Measurements from ENCODE around the gene TELO2. TPM values are rescaled to one million over a fixed set of nuclear protein-coding genes. Genes with fewer than 3 reads are reported as not detected.

Gene TELO2
- total RNA-seq, 4 donors from 2014 or later, result 4.9 to 59.1 (median 39.0) TPM

DNA sequence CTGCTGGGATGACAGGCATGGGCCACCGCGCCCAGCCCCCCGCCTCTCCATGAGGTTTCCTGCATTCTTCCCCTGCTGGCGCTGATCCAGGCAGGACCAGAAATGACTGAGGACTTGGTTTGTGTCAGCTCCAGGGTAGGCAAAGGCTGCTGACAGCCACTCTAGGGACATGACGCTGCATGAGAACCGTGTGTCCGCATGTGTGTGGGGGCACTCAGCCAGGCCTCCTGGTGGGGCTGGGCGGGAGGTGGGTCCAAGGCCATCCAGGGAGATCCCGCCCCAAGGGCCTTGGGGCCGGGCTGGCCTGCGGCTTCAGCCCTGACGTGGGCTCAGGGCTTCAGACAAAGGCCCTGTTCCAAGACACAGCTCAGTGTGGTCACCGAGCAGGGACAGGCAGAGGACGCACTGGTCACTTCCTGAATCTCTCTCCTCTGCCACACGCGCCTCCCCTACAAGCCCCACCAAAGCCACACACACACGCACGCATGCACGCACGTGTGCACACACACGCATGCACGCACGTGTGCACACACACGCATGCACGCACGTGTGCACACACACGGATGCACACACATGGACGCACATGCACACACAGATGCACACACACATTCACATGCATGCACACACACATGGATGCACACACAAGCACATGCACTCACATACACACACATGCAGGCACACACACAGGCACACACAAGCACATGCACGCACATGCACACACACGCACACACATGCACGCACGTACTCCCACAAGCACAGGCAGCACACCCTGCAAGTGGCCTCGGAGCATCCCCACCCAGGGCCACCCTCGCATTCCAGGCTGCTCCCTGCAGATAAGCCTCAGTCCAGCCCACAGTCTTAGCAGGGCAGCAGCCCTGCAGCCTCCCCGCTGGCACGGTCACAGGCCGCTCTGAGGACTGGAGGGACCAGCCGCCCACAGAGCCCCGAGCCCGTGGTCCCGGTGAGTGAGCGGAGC is 35.0 kb downstream of the TELO2 start:
- Histone ChIP-seq H3K4me3 (no peak overlapping the region), H3K9me3 (no peaks in the 10 kb centered on the region), H3K4me1 (peaks cover 0 to 17% of the 10 kb centered on the region in 2 donors), H3K27ac (no peak overlapping the region), H3K27me3 (no peaks in the 10 kb centered on the region), H3K36me3 (no peaks in the 10 kb centered on the region)
- DNase-seq, result no peak
- TF ChIP-seq POLR2A (IDR thresholded peaks at IDR 0.05), result no peak
- TF ChIP-seq, protein P1, sequence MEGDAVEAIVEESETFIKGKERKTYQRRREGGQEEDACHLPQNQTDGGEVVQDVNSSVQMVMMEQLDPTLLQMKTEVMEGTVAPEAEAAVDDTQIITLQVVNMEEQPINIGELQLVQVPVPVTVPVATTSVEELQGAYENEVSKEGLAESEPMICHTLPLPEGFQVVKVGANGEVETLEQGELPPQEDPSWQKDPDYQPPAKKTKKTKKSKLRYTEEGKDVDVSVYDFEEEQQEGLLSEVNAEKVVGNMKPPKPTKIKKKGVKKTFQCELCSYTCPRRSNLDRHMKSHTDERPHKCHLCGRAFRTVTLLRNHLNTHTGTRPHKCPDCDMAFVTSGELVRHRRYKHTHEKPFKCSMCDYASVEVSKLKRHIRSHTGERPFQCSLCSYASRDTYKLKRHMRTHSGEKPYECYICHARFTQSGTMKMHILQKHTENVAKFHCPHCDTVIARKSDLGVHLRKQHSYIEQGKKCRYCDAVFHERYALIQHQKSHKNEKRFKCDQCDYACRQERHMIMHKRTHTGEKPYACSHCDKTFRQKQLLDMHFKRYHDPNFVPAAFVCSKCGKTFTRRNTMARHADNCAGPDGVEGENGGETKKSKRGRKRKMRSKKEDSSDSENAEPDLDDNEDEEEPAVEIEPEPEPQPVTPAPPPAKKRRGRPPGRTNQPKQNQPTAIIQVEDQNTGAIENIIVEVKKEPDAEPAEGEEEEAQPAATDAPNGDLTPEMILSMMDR (IDR thresholded peaks at IDR 0.05), result no peak
- intact Hi-C loops (cut with DNase I; ENCODE audit: low total_unique reads), result no loop called here

DNA sequence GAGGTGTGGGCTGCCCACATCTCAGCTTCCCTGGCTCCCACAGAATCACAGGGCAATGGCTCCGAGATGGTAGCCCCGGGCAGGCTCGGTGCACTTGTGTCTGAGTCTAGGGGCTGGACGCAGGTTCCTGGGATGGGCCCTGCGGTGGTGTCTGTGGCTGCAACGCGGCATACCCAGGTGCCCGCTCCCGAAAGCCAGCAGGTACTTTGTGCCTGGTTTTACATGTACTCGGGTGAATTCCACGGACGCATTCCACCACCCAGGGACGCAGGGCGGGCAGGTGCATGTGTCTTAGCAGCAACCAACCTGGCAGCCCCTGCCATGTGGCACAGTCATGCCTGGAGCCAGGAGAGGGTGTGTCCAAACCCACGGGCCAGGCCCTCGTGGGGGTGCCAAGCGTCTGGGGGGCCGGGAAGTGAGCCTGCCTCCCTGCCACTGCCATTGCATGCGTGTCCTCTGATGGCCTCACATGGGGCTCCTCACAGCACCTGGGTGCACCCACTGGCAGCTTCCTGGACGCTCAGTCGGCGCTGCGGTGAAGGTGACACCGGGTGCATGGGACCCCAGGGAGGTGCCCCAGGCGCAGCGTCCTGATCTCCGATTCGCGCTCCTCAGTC is 35.9 kb downstream of the TELO2 start:
- peaks cover 0 to 19% of the 10 kb centered on the region in 2 donors for H3K4me1 ChIP-seq

DNA sequence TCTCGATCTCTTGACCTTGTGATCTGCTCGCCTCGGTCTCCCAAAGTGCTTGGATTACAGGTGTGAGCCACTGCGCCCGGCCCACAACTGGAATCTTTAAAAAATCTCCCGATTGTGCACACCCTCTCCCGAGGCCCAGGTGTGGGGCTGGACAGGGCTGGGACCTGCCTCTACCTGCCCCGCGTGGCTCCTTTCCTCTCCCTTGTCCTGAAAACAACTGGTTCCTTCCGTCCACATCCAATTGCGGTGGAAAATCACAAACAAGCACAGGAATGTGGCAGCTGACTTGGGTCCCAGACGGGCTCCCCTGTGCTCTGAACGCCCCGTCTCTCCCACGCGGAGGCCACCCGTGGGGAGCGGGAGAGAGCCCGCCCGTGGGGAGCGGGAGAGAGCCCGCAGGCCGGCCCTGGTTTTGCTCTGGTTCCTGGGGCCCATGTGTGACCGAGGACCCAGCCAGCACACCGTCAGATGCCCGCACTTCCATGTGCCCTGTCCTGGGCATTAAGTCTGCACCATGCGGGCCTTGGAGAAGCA is 37.3 kb downstream of the TELO2 start:
- DNase-seq, result no peak
- Histone ChIP-seq H3K27ac (peak overlapping the region; percentile 87 to 89), H3K9me3 (no peaks in the 10 kb centered on the region), H3K36me3 (no peaks in the 10 kb centered on the region), H3K4me3 (no peak overlapping the region), H3K27me3 (no peaks in the 10 kb centered on the region), H3K4me1 (peaks cover 0 to 19% of the 10 kb centered on the region in 2 donors)
- TF ChIP-seq, protein P1 (IDR thresholded peaks at IDR 0.05), result no peak
- TF ChIP-seq POLR2A (IDR thresholded peaks at IDR 0.05), result no peak
- intact Hi-C loops (cut with DNase I; ENCODE audit: low total_unique reads), result no loop called here

More for the DNA sequence above, 35.9 kb downstream of the TELO2 start:
- no peak for TF ChIP-seq POLR2A (IDR thresholded peaks at IDR 0.05)
- TF ChIP-seq, protein P1 (IDR thresholded peaks at IDR 0.05), result no peak
- H3K27me3 ChIP-seq, result no peaks in the 10 kb centered on the region
- H3K9me3 ChIP-seq, result no peaks in the 10 kb centered on the region
- no peak overlapping the region for H3K4me3 ChIP-seq
- DNase-seq, result no peak
- H3K27ac ChIP-seq, result no peak overlapping the region
- intact Hi-C loops (cut with DNase I; ENCODE audit: low total_unique reads), result no loop called here
- no peaks in the 10 kb centered on the region for H3K36me3 ChIP-seq

DNA sequence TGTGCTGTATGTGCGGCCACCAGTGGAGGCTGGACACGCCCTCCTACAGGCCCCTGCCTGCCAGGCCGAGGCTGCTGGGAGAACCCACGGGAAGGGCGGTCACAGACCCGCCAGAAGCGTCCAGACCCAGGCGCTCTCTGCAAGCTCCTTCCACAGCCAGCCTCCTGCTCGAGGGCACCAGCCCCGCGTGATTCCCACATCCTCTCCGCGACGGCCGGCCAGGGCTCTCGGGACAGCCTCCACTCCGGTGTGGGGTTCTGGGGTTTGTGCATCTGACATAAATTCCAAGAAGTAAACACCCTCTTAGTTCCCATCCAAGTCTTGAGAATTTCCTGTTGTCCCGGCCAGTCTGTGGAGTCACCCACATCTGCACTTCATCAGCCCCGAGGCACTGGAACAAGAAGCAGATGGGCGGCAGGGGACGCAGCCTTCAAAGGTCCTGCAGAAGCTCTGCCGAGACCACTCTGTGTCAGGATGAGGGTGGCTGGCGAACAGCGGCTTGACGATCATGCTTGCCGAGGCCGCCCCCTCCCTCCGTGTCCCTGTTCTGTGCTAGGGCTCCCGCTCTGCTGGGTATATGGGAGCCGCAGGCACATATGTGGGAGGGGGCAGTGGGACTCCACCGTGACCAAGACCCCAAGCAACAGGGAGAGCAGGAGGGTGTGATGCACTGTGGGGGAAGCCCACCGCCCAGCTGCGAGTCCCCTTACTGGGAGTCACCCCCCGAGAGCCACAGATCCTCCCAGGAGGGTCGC is 37.9 kb downstream of the TELO2 start:
- H3K4me3 ChIP-seq, result no peak overlapping the region
- peak; percentile 74 to 76 for DNase-seq

More for the DNA sequence above, 37.9 kb downstream of the TELO2 start:
- Histone ChIP-seq H3K36me3 (no peaks in the 10 kb centered on the region), H3K4me1 (peaks cover 0 to 22% of the 10 kb centered on the region in 2 donors), H3K27ac (peak overlapping the region; percentile 87 to 89), H3K9me3 (no peaks in the 10 kb centered on the region), H3K27me3 (no peaks in the 10 kb centered on the region)
- intact Hi-C loops (cut with DNase I; ENCODE audit: low total_unique reads), result no loop called here
- TF ChIP-seq, protein P1 (IDR thresholded peaks at IDR 0.05), result no peak
- TF ChIP-seq POLR2A (IDR thresholded peaks at IDR 0.05), result peak in 1 of 2 donors; percentile 25

All from uterus (tissue), 4 donors.